HG03039 (cell line): ENCODE measurements around the gene MRPS15.
"Not testable (repeated sequence)": the region's sequence is repeated elsewhere in the genome, so short reads cannot be mapped to it uniquely, and the experiment has no call there.

Experiments used
- ATAC-seq: cut with Tn5 transposase; IDR thresholded peaks from one replicate; pipeline ENCODE4 v1.9.1; 2021; ENCODE audit warnings: mild to moderate bottlenecking, moderate library complexity; ENCODE audit not compliant: unreplicated experiment

The MRPS15 gene

GRCh38 chr1:36484099-36484498 is 19.9 kb upstream of the MRPS15 start:
- ATAC-seq, result no peak

- ATAC-seq, result no peak
Measured at GRCh38 chr1:36482724-36483388, 18.7 kb upstream of the MRPS15 start, which contains the start of gene CSF3R. Gene CSF3R, minus strand, starts transcription at chr1:36482913. Its CDS starts 3,417 bp downstream, at chr1:36479496.

GRCh38 chr1:36481771-36482723 is 17.9 kb upstream of the MRPS15 start:
- ATAC-seq, result no peak

GRCh38 chr1:36481091-36481490 is 16.9 kb upstream of the MRPS15 start:
- ATAC-seq, result no peak

GRCh38 chr1:36480161-36480560 is 16.0 kb upstream of the MRPS15 start:
- ATAC-seq, result no peak

- no peak for ATAC-seq
Measured at GRCh38 chr1:36479505-36480051, 15.4 kb upstream of the MRPS15 start.

GRCh38 chr1:36477615-36478014 is 13.4 kb upstream of the MRPS15 start:
- not testable (repeated sequence) for ATAC-seq

- no peak for ATAC-seq
Measured at GRCh38 chr1:36476945-36477344, 12.8 kb upstream of the MRPS15 start.

GRCh38 chr1:36475910-36476604 is 11.9 kb upstream of the MRPS15 start:
- no peak for ATAC-seq

- ATAC-seq, result no peak
Measured at GRCh38 chr1:36475341-36475740, 11.2 kb upstream of the MRPS15 start.

GRCh38 chr1:36472656-36473055 is 8.5 kb upstream of the MRPS15 start:
- no peak for ATAC-seq

- ATAC-seq, result no peak
Measured at GRCh38 chr1:36471830-36472641, 7.9 kb upstream of the MRPS15 start.

GRCh38 chr1:36469163-36469562 is 5.0 kb upstream of the MRPS15 start:
- ATAC-seq, result no peak

GRCh38 chr1:36467700-36468455 is 3.7 kb upstream of the MRPS15 start:
- ATAC-seq, result no peak

GRCh38 chr1:36467027-36467410 is 2.8 kb upstream of the MRPS15 start:
- ATAC-seq, result no peak

- ATAC-seq, result no peak
Measured at GRCh38 chr1:36466370-36467026, 2.3 kb upstream of the MRPS15 start.

- no peak for ATAC-seq
Measured at GRCh38 chr1:36465731-36466369, 1.7 kb upstream of the MRPS15 start.

GRCh38 chr1:36464605-36465393 is 615 bp upstream of the MRPS15 start:
- peak; percentile 26 for ATAC-seq
